ENCODE measurements around the gene HCRTR1. TPM values are rescaled to one million over a fixed set of nuclear protein-coding genes. Genes with fewer than 3 reads are reported as not detected.

The HCRTR1 gene
- total and polyA plus RNA-seq, 2 of the 8 experiments (the other 6 are each of a cell fraction or from before 2014, with no cell fraction given): 0.35 to 0.39 TPM

DNA sequence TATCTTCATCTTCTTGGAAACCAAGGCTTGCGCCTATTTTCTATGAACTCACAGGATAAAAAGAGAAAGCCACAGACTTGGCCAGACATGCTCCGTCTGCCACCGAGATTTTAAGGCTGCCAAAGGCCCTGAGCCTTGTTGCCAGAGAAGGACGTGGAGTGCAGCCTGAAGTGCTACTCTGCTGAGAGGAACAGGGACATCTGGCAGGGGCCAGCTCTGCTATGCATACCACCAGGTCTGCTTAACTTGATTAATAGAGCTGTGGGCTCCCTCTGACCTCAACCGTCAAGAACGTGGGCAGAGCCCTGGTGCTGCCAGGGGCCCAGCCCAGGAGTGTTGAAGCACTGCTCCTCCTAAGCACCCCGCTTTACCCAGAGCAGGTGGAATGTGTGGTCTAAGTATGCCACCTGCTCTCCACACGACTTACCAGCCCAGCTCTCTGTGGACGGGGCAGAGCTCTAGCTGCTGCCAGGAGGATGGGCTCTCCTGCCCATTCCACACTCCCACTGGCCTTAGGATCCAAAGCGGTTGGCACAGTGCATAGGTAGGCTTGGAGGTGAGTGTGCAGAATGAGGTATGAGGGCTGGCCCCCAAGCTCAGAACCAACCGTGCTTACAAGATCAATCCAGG is 10.6 kb downstream of the HCRTR1 start:
- H3K79me1 ChIP-seq (ENCODE audit: low read depth, low read length): no peaks in the 10 kb centered on the region
- no peak overlapping the region for H3K4me3 ChIP-seq (ENCODE audit: extremely low read depth in 1 of 4, insufficient read depth in 2 of 4, low read depth in 3 of 4, low read length in 4 of 4)
- H4K91ac ChIP-seq (replicated peaks; ENCODE audit: insufficient read length, low read length): no peak overlapping the region
- no peak overlapping the region for H2BK15ac ChIP-seq (ENCODE audit: low read length)
- no peak overlapping the region for H4K8ac ChIP-seq (ENCODE audit: extremely low read depth, insufficient read depth, low read length)
- H2AK5ac ChIP-seq (ENCODE audit: low read depth, low read length): no peak overlapping the region
- no peak overlapping the region for H3K27ac ChIP-seq (ENCODE audit: low read depth, low read length)
- H3K4ac ChIP-seq (replicated peaks; ENCODE audit: insufficient read length, low read depth, low read length): no peak overlapping the region
- no peaks in the 10 kb centered on the region for H3K27me3 ChIP-seq (replicated peaks in 1 of 4; ENCODE audit: control insufficient read depth in 3 of 4, extremely low read depth in 1 of 4, insufficient read depth in 3 of 4, low read length in 3 of 4)
- H3K36me3 ChIP-seq (ENCODE audit: control insufficient read depth in 2 of 4, insufficient read depth in 4 of 4, low read length in 3 of 4): peaks cover 3 to 21% (median 11%) of the 10 kb centered on the region in 4 experiments; a peak in 7 of 8 replicates
- H3K14ac ChIP-seq (ENCODE audit: insufficient read length): no peak overlapping the region
- H3K18ac ChIP-seq (ENCODE audit: extremely low read depth, low read length): no peak overlapping the region
- TF ChIP-seq, protein P1, sequence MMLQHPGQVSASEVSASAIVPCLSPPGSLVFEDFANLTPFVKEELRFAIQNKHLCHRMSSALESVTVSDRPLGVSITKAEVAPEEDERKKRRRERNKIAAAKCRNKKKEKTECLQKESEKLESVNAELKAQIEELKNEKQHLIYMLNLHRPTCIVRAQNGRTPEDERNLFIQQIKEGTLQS (IDR thresholded peaks at IDR 0.05; ENCODE audit: insufficient read depth, low read depth, low read length): no peak
- TF ChIP-seq YY1 (IDR thresholded peaks at IDR 0.05; ENCODE audit: low read depth, low read length) (no peak), SIX5 (IDR thresholded peaks at IDR 0.05; ENCODE audit: low read depth, low read length) (no peak), TAF7 (optimal IDR thresholded peaks at IDR 0.05; ENCODE audit: borderline replicate concordance, low read depth, low read length) (no peak), TCF12 (IDR thresholded peaks at IDR 0.05; ENCODE audit: low read depth, low read length) (no peak), BRCA1 (IDR thresholded peaks at IDR 0.05; ENCODE audit: low read depth, low read length) (no peak), ASH2L (IDR thresholded peaks at IDR 0.05; ENCODE audit: low read length) (no peak), CBX8 (IDR thresholded peaks at IDR 0.05; ENCODE audit: borderline replicate concordance, low read depth, low read length) (no peak), KDM5A (IDR thresholded peaks at IDR 0.05; ENCODE audit: low read length) (no peak), EZH2 (IDR thresholded peaks at IDR 0.05; ENCODE audit: low read depth, low read length, severe bottlenecking) (no peak)
- TF ChIP-seq, protein P2, sequence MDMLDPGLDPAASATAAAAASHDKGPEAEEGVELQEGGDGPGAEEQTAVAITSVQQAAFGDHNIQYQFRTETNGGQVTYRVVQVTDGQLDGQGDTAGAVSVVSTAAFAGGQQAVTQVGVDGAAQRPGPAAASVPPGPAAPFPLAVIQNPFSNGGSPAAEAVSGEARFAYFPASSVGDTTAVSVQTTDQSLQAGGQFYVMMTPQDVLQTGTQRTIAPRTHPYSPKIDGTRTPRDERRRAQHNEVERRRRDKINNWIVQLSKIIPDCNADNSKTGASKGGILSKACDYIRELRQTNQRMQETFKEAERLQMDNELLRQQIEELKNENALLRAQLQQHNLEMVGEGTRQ (IDR thresholded peaks at IDR 0.05; ENCODE audit: low read length): no peak
- DNase-seq (ENCODE audit: low read depth in 1 of 2, low spot score in 2 of 2) (no peak), FAIRE-seq (no peak)
- H2BK20ac ChIP-seq (ENCODE audit: low read length): no peak overlapping the region
- no peak overlapping the region for H2BK5ac ChIP-seq (ENCODE audit: low read depth, low read length)
- H2BK120ac ChIP-seq (replicated peaks; ENCODE audit: low read depth, low read length): no peak overlapping the region
- ChIA-PET CTCF (ENCODE audit: partially characterized antibody) (interaction anchor here (1.1 to 2.9 kb wide), 4 partner anchors 9 to 60 kb away, joined by 3 to 11 read pairs (median 4); no protein-coding TSS in a partner anchor), POLR2A (ENCODE audit: partially characterized antibody) (interaction anchor here (0.6 to 2.1 kb wide), 4 partner anchors 11 to 19 kb away, joined by 3 to 7 read pairs (median 4); partner anchors contain the start of gene HCRTR1)
- peaks cover 0 to 4% (median 0%) of the 10 kb centered on the region in 4 experiments; a peak in 1 of 7 replicates for H3K4me1 ChIP-seq (replicated peaks in 1 of 4; ENCODE audit: control insufficient read depth in 3 of 4, insufficient read depth in 4 of 4, low read length in 3 of 4)
- H3K9me3 ChIP-seq (ENCODE audit: insufficient read depth in 2 of 2, low read depth in 1 of 2, low read length in 1 of 2): no peaks in the 10 kb centered on the region
- H3K79me2 ChIP-seq (ENCODE audit: control insufficient read depth in 1 of 2, insufficient read depth in 2 of 2, low read length in 2 of 2): no peaks in the 10 kb centered on the region
- H2AFZ ChIP-seq (ENCODE audit: low read length): no peak overlapping the region
- H2BK12ac ChIP-seq (ENCODE audit: low read depth, low read length): no peak overlapping the region
- H3K4me2 ChIP-seq (ENCODE audit: insufficient read depth in 1 of 2, low read depth in 2 of 2, low read length in 2 of 2): no peak overlapping the region
- H3K23ac ChIP-seq (ENCODE audit: insufficient read length): no peak overlapping the region
- peaks cover 0 to 5% of the 10 kb centered on the region in 2 experiments for H4K20me1 ChIP-seq (replicated peaks in 1 of 2; ENCODE audit: control insufficient read depth in 1 of 2, insufficient read depth in 2 of 2, low read length in 2 of 2)
- H3K23me2 ChIP-seq (ENCODE audit: low read depth, low read length): no peaks in the 10 kb centered on the region
- H4K5ac ChIP-seq (ENCODE audit: insufficient read length, low read depth, low read length): no peak overlapping the region
- H3K9ac ChIP-seq (replicated peaks in 1 of 4; ENCODE audit: extremely low read depth in 1 of 4, low read depth in 3 of 4, low read length in 3 of 4): no peak overlapping the region
- 87% methylated on average over 11 of the region's 11 CpGs; no CpG with 5 or more reads in 1 of the 2 experiments for WGBS, 2 experiments (ENCODE audit: extremely low coverage in 1 of 2, insufficient coverage in 1 of 2, insufficient read length in 1 of 2, insufficient replicate concordance in 2 of 2, low coverage in 1 of 2, low lambda C conversion rate in 2 of 2, missing lambda C conversion rate in 1 of 2)
- H3K56ac ChIP-seq (replicated peaks; ENCODE audit: insufficient read length, low read depth, low read length): no peak overlapping the region
